Astrocyte (in vitro differentiated cells and primary cell): ENCODE data around the gene THPO. TPM values are rescaled to one million over a fixed set of nuclear protein-coding genes. Genes with fewer than 3 reads are reported as not detected.

ENCODE experiments used
- DNase-seq: peaks from one replicate; pipeline ENCODE4 v3.0.0-alpha.2; 2010; ENCODE audit warnings: low read depth
- FAIRE-seq: peaks from 2 replicates; lab custom pipeline; 2011; peaks lifted over from hg19 to GRCh38; lab: Jason Lieb, UNC
- H2AFZ ChIP-seq: 2 replicates; pipeline ENCODE4 v1.6.0; 2012; ENCODE audit warnings: low read depth, low read length, inconsistent platforms
- H3K27ac ChIP-seq: 2 replicates; pipeline ENCODE4 v1.5.1; 2011; ENCODE audit warnings: low read depth, low read length, inconsistent platforms
- H3K27me3 ChIP-seq: 2 replicates; pipeline ENCODE4 v1.6.0; 2011; ENCODE audit warnings: low read length, inconsistent platforms; ENCODE audit not compliant: insufficient read depth
- H3K36me3 ChIP-seq: 2 replicates; pipeline ENCODE4 v1.5.1; 2011; ENCODE audit warnings: low read length, inconsistent platforms; ENCODE audit not compliant: insufficient read depth
- H3K4me1 ChIP-seq: 2 replicates; pipeline ENCODE4 v1.5.1; 2011; ENCODE audit warnings: low read length, inconsistent platforms; ENCODE audit not compliant: insufficient read depth
- H3K4me2 ChIP-seq: 2 replicates; pipeline ENCODE4 v1.6.0; 2012; ENCODE audit warnings: low read length, inconsistent platforms
- H3K4me3 ChIP-seq: 2 replicates; pipeline ENCODE4 v1.5.1; 2011; ENCODE audit warnings: low read depth, mild to moderate bottlenecking, low read length, inconsistent platforms; ENCODE audit not compliant: insufficient read depth
- H3K79me2 ChIP-seq: 2 replicates; pipeline ENCODE4 v1.6.0; 2012; ENCODE audit warnings: mild to moderate bottlenecking, low read length, inconsistent platforms; ENCODE audit not compliant: insufficient read depth
- H3K9ac ChIP-seq: 2 replicates; pipeline ENCODE4 v1.6.0; 2012; ENCODE audit warnings: mild to moderate bottlenecking, low read length, inconsistent platforms
- H3K9me3 ChIP-seq: 2 replicates; pipeline ENCODE4 v1.5.1; 2012; ENCODE audit warnings: low read depth, mild to moderate bottlenecking, low read length, inconsistent platforms; ENCODE audit not compliant: insufficient read depth
- H4K20me1 ChIP-seq: 2 replicates; pipeline ENCODE4 v1.6.0; 2012; ENCODE audit warnings: low read length, inconsistent platforms; ENCODE audit not compliant: insufficient read depth
- H3K27ac Mint-ChIP-seq: one replicate; pipeline ENCODE4 v1.8.0; 2021; ENCODE audit warnings: mild to moderate bottlenecking, mixed read lengths; ENCODE audit not compliant: unreplicated experiment
- H3K27me3 Mint-ChIP-seq: one replicate; pipeline ENCODE4 v1.8.0; 2021; ENCODE audit warnings: low read depth, mixed read lengths; ENCODE audit not compliant: unreplicated experiment
- H3K36me3 Mint-ChIP-seq: one replicate; pipeline ENCODE4 v1.8.0; 2021; ENCODE audit warnings: low read depth, mixed read lengths; ENCODE audit not compliant: unreplicated experiment
- H3K4me1 Mint-ChIP-seq: one replicate; pipeline ENCODE4 v1.8.0; 2021; ENCODE audit warnings: low read depth, mixed read lengths; ENCODE audit not compliant: unreplicated experiment
- H3K4me3 Mint-ChIP-seq: one replicate; pipeline ENCODE4 v1.8.0; 2021; ENCODE audit warnings: mild to moderate bottlenecking, moderate library complexity, mixed read lengths; ENCODE audit not compliant: unreplicated experiment
- H3K9me3 Mint-ChIP-seq: one replicate; pipeline ENCODE4 v1.8.0; 2021; ENCODE audit warnings: mild to moderate bottlenecking, mixed read lengths; ENCODE audit not compliant: unreplicated experiment
- CTCF ChIP-seq: IDR thresholded peaks from 2 replicates; pipeline ENCODE4 v1.5.1; 2011; ENCODE audit warnings: low read depth, mild to moderate bottlenecking, inconsistent platforms, low read length, moderate library complexity; ENCODE audit not compliant: insufficient read depth
- EZH2 ChIP-seq: IDR thresholded peaks from 2 replicates; pipeline ENCODE4 v1.6.1; 2012; ENCODE audit warnings: mild to moderate bottlenecking, low read length, inconsistent platforms; ENCODE audit not compliant: insufficient read depth
- total RNA-seq: library from RNA; stranded (reverse); gene quantifications from 2 replicates; pipeline ENCODE4 v1.2.1, GENCODE V29; 2021

Gene THPO
- total RNA-seq, 1 donor from 2014 or later = 0.25 TPM

GRCh38 chr3:184339001-184339400 is 39.0 kb downstream of the THPO start:
- peaks cover 57% of the 10 kb centered on the region for H3K4me1 Mint-ChIP-seq
- H3K9me3 ChIP-seq = no peaks in the 10 kb centered on the region
- TF ChIP-seq EZH2 (no peak), CTCF (no peak)
- no peak for FAIRE-seq
- H3K27me3 Mint-ChIP-seq = no peaks in the 10 kb centered on the region
- peak overlapping the region; percentile 81 for H3K27ac Mint-ChIP-seq
- H3K9ac ChIP-seq = peak overlapping the region; percentile 84
- no peaks in the 10 kb centered on the region for H3K27me3 ChIP-seq
- H3K36me3 ChIP-seq = peaks cover 6% of the 10 kb centered on the region
- H3K4me2 ChIP-seq = peak overlapping the region; percentile 89
- peaks cover 69% of the 10 kb centered on the region for H3K4me1 ChIP-seq
- peaks cover 21% of the 10 kb centered on the region for H3K79me2 ChIP-seq
- peak overlapping the region; percentile 60 for H3K27ac ChIP-seq
- peaks cover 48% of the 10 kb centered on the region for H4K20me1 ChIP-seq
- peak overlapping the region; percentile 47 for H3K4me3 ChIP-seq
- peaks cover 17% of the 10 kb centered on the region for H3K36me3 Mint-ChIP-seq
- no peaks in the 10 kb centered on the region for H3K9me3 Mint-ChIP-seq
- no peak for DNase-seq
- peak overlapping the region; percentile 65 for H3K4me3 Mint-ChIP-seq
- peak overlapping the region; percentile 54 for H2AFZ ChIP-seq

DNA sequence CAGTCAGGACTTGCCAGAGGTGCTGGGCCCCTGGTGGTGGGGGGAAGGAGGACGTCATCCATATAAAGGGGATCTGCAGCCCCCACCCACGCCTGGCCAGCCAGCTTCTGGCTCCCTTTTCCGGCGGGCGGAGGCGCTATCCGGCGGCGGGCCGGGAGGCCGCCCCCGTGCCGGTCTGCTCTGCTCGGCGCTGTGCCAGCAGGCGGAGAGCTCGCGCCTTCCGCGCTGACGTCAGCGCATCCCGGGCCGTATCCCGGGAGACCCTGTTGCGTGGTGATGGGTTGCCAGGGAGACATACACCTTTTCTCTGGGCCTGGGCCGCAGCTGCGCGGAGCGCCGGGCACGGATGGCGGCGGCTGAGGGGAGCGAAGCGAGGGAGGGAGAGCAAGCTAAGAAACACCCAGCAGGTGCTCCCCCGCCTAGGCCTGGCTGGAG is 39.5 kb downstream of the THPO start:
- FAIRE-seq (no peak), DNase-seq (peak; percentile 75)
- no peaks in the 10 kb centered on the region for H3K9me3 Mint-ChIP-seq
- no peak overlapping the region for H3K4me3 Mint-ChIP-seq
- peak overlapping the region; percentile 81 for H3K27ac Mint-ChIP-seq
- Histone ChIP-seq H3K27me3 (no peaks in the 10 kb centered on the region), H3K4me2 (peak overlapping the region; percentile 89), H3K4me3 (peak overlapping the region; percentile 47), H4K20me1 (peaks cover 50% of the 10 kb centered on the region), H3K79me2 (peaks cover 26% of the 10 kb centered on the region), H2AFZ (peak overlapping the region; percentile 54), H3K36me3 (peaks cover 11% of the 10 kb centered on the region), H3K4me1 (peaks cover 71% of the 10 kb centered on the region), H3K9ac (peak overlapping the region; percentile 84), H3K27ac (peak overlapping the region; percentile 78), H3K9me3 (no peaks in the 10 kb centered on the region)
- no peaks in the 10 kb centered on the region for H3K27me3 Mint-ChIP-seq
- peaks cover 17% of the 10 kb centered on the region for H3K36me3 Mint-ChIP-seq
- TF ChIP-seq EZH2 = no peak
- peaks cover 60% of the 10 kb centered on the region for H3K4me1 Mint-ChIP-seq

GRCh38 chr3:184337981-184338380 is 40.0 kb downstream of the THPO start:
- Mint-ChIP-seq H3K27ac (peak overlapping the region; percentile 70), H3K9me3 (no peaks in the 10 kb centered on the region), H3K4me3 (peak overlapping the region; percentile 66), H3K4me1 (peaks cover 61% of the 10 kb centered on the region), H3K36me3 (peaks cover 20% of the 10 kb centered on the region), H3K27me3 (no peaks in the 10 kb centered on the region)
- peak overlapping the region; percentile 84 for H3K9ac ChIP-seq
- TF ChIP-seq EZH2 (no peak), CTCF (no peak)
- H3K4me3 ChIP-seq = peak overlapping the region; percentile 47
- no peaks in the 10 kb centered on the region for H3K9me3 ChIP-seq
- peaks cover 70% of the 10 kb centered on the region for H3K4me1 ChIP-seq
- H3K36me3 ChIP-seq = peaks cover 17% of the 10 kb centered on the region
- no peaks in the 10 kb centered on the region for H3K27me3 ChIP-seq
- H3K27ac ChIP-seq = peak overlapping the region; percentile 78
- FAIRE-seq (no peak), DNase-seq (no peak)
- peaks cover 32% of the 10 kb centered on the region for H3K79me2 ChIP-seq
- H3K4me2 ChIP-seq = peak overlapping the region; percentile 89
- peak overlapping the region; percentile 54 for H2AFZ ChIP-seq
- peaks cover 50% of the 10 kb centered on the region for H4K20me1 ChIP-seq
